ENCODE results near the gene BEAN1.
A peak's percentile ranks its signal among the peaks of the same experiment; 100 is the strongest.
"Not testable (repeated sequence)": the region's sequence is repeated elsewhere in the genome, so short reads cannot be mapped to it uniquely, and the experiment has no call there.

BEAN1 gene

GRCh38 chr16:66486199-66486772 lies 59.2 kb downstream of the BEAN1 start:
- no peak for DNase-seq (ENCODE audit: low read depth)

GRCh38 chr16:66486773-66487579 lies 59.9 kb downstream of the BEAN1 start:
- DNase-seq (ENCODE audit: low read depth), result peak; percentile 35

- no peak for DNase-seq (ENCODE audit: low read depth)
These were observed 60.6 kb downstream of the BEAN1 start for GRCh38 chr16:66487580-66488275.

- DNase-seq (ENCODE audit: low read depth), result no peak
These were observed 61.4 kb downstream of the BEAN1 start for GRCh38 chr16:66488505-66488904.

- no peak for DNase-seq (ENCODE audit: low read depth)
These were observed 62.3 kb downstream of the BEAN1 start for GRCh38 chr16:66489385-66489784.

GRCh38 chr16:66489818-66490217 lies 62.7 kb downstream of the BEAN1 start:
- no peak for DNase-seq (ENCODE audit: low read depth)

GRCh38 chr16:66490774-66491715 lies 64.0 kb downstream of the BEAN1 start:
- DNase-seq (ENCODE audit: low read depth), result no peak

GRCh38 chr16:66491716-66492064 lies 64.6 kb downstream of the BEAN1 start:
- no peak for DNase-seq (ENCODE audit: low read depth)

GRCh38 chr16:66493490-66494401 lies 66.7 kb downstream of the BEAN1 start:
- no peak for DNase-seq (ENCODE audit: low read depth)

GRCh38 chr16:66494916-66495315 lies 67.8 kb downstream of the BEAN1 start:
- no peak for DNase-seq (ENCODE audit: low read depth)

- no peak for DNase-seq (ENCODE audit: low read depth)
These were observed 68.3 kb downstream of the BEAN1 start for GRCh38 chr16:66495440-66495839.

GRCh38 chr16:66496226-66496625 lies 69.1 kb downstream of the BEAN1 start:
- DNase-seq (ENCODE audit: low read depth), result not testable (repeated sequence)

- not testable (repeated sequence) for DNase-seq (ENCODE audit: low read depth)
These were observed 70.8 kb downstream of the BEAN1 start for GRCh38 chr16:66497921-66498320.

- not testable (repeated sequence) for DNase-seq (ENCODE audit: low read depth)
These were observed 74.5 kb downstream of the BEAN1 start for GRCh38 chr16:66501563-66501962.

- DNase-seq (ENCODE audit: low read depth), result no peak
These were observed 75.2 kb downstream of the BEAN1 start for GRCh38 chr16:66502020-66502913.

GRCh38 chr16:66503030-66503429 lies 75.9 kb downstream of the BEAN1 start:
- DNase-seq (ENCODE audit: low read depth), result no peak

GRCh38 chr16:66503612-66504011 lies 76.5 kb downstream of the BEAN1 start:
- DNase-seq (ENCODE audit: low read depth), result no peak

GRCh38 chr16:66507731-66508239 lies 80.7 kb downstream of the BEAN1 start:
- no peak for DNase-seq (ENCODE audit: low read depth)

- no peak for DNase-seq (ENCODE audit: low read depth)
These were observed 81.3 kb downstream of the BEAN1 start for GRCh38 chr16:66508248-66508913.

Measured in GM04503 (cell line).